GM12865 (cell line): ENCODE measurements around the gene NRCAM.

ENCODE experiments used
- DNase-seq: peaks from one replicate; pipeline ENCODE4 v3.0.0; 2010; ENCODE audit warnings: low read depth
- H3K4me3 ChIP-seq: 2 replicates; pipeline ENCODE4 v1.5.1; 2011; ENCODE audit warnings: mild to moderate bottlenecking, low read depth, low read length, control low read depth
- CTCF ChIP-seq: IDR thresholded peaks from 2 replicates; pipeline ENCODE4 v1.5.1; 2011; ENCODE audit warnings: low read length, control low read depth, low read depth, inconsistent platforms; ENCODE audit not compliant: insufficient read depth; ENCODE audit errors: missing control alignments

The NRCAM gene

DNA sequence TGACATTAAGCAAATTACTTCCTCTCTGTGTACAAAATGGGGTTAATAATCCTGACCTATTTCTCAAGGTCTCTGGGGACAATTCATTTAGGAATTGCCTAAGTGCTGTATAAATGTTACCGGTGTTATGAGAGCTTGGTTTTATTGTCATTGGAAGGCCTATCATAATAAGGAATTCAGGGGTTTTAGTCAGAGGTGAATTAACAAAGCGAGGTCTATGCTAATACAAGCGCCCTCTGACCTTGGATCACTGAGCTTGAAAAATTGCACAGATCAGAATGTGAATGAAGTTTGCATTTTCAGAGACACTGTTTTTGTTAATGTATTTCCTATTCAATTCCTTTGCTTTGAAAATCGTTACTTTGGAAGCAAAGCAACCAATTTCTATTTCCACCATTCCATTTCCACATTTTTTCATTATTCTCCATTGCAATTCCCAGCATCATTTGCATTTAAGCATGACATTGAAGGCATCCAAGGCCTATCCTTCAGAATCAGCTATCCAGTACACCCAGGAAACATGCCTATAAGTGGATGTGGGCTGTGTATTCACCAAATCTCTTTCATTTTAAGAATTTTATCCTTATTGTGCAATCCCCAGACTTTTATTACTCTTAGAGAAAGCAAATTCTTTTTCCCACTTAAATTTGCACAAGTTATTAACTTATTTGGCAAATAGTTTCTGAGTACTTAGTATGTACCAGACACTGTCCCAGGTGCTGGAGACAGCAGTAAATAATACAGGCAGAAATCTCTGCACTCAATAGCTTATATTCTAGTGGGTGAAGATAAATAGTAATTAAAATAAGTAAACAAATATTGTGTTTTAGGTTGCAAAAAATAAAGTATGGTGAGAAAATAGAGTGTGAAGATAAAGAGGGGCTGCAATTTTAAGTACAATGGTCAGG, 133.1 kb downstream of the NRCAM start:
- DNase-seq, result no peak
- no peak overlapping the region for H3K4me3 ChIP-seq
- no peak for TF ChIP-seq CTCF

DNA sequence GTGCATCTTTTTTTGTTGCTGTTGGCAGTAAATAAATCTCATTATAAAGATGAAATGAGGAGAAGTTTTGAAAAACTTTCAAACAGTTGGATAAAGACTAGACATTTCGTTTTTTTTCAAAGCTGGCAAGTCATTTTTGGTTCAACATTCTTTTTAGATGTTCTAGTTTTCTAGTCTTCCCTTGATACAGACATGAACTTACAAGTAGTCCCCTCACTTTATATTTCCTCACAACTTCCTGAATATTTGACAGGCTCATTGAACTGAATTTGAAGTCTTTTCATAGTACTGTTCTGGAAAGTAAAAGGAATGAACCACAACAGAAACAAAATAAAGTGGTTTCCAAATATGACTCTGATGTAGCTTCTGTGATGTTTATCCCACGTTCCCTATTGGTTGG, 134.2 kb downstream of the NRCAM start:
- H3K4me3 ChIP-seq, result no peak overlapping the region
- no peak for DNase-seq
- TF ChIP-seq CTCF, result no peak

- no peak overlapping the region for H3K4me3 ChIP-seq
- TF ChIP-seq CTCF, result no peak
- DNase-seq, result no peak
Measured at GRCh38 chr7:108321359-108321758, 134.9 kb downstream of the NRCAM start.

GRCh38 chr7:108316708-108317107, 139.5 kb downstream of the NRCAM start:
- no peak overlapping the region for H3K4me3 ChIP-seq
- no peak for DNase-seq
- no peak for TF ChIP-seq CTCF

GRCh38 chr7:108314551-108314950, 141.7 kb downstream of the NRCAM start:
- H3K4me3 ChIP-seq, result no peak overlapping the region
- no peak for TF ChIP-seq CTCF
- no peak for DNase-seq

DNA sequence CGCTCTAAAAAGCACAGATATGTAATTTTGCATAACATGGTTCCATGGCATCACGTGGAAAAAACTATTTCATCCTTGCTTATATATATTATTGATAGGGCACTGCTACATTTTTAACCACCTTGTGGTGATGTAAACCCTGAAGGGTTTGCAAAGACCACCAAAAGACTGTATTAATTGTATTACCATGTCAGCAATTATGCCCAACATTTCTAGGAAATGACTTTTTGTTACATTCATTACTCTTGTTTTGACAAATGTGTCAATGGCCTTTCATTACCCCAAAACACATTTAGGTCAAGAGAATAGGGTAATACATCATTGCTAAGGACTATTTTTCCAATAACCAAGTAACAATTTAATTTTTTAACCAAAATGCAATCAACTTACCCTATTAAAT, 142.2 kb downstream of the NRCAM start:
- no peak overlapping the region for H3K4me3 ChIP-seq
- DNase-seq, result no peak
- no peak for TF ChIP-seq CTCF

GRCh38 chr7:108313086-108313485, 143.2 kb downstream of the NRCAM start:
- TF ChIP-seq CTCF, result no peak
- DNase-seq, result no peak
- no peak overlapping the region for H3K4me3 ChIP-seq
